Left kidney (tissue), 2 donors: Measurements from ENCODE around the gene CUL7. TPM values are rescaled to one million over a fixed set of nuclear protein-coding genes. Genes with fewer than 3 reads are reported as not detected.
"Not testable (repeated sequence)": the region's sequence is repeated elsewhere in the genome, so short reads cannot be mapped to it uniquely, and the experiment has no call there.

Experiments
- DNase-seq: peaks from one replicate; pipeline ENCODE4 v3.0.0-alpha.2; 2013
- polyA plus RNA-seq: library from polyadenylated mRNA; unstranded; fragments of 120-200 nt; gene quantifications from one replicate; pipeline ENCODE4 v1.2.1, GENCODE V29; 2013; ENCODE audit not compliant: insufficient read length

The CUL7 gene
- polyA plus RNA-seq, 1 donor = 49.7 TPM

- DNase-seq = no peak
Observed at GRCh38 chr6:43047998-43048397, 5.7 kb downstream of the CUL7 start.

GRCh38 chr6:43045371-43045930 lies 8.2 kb downstream of the CUL7 start:
- DNase-seq = no peak

- DNase-seq = no peak
Observed at GRCh38 chr6:43043310-43043709, 10.3 kb downstream of the CUL7 start.

GRCh38 chr6:43041475-43041874 lies 12.2 kb downstream of the CUL7 start:
- not testable (repeated sequence) for DNase-seq

GRCh38 chr6:43040542-43041257 lies 13.0 kb downstream of the CUL7 start:
- no peak for DNase-seq

GRCh38 chr6:43038727-43039126 lies 14.9 kb downstream of the CUL7 start:
- DNase-seq = no peak

- DNase-seq = no peak
Observed at GRCh38 chr6:43037706-43038105, 15.9 kb downstream of the CUL7 start.

GRCh38 chr6:43037197-43037596 lies 16.5 kb downstream of the CUL7 start:
- DNase-seq = no peak

- no peak for DNase-seq
Observed at GRCh38 chr6:43036712-43037111, 16.9 kb downstream of the CUL7 start.

GRCh38 chr6:43035495-43036194 lies 18.0 kb downstream of the CUL7 start:
- no peak for DNase-seq

- DNase-seq = no peak
Observed at GRCh38 chr6:43034190-43034525, 19.5 kb downstream of the CUL7 start.

- DNase-seq = no peak
Observed at GRCh38 chr6:43033496-43034189, 20.0 kb downstream of the CUL7 start.

- no peak for DNase-seq
Observed at GRCh38 chr6:43032326-43032725, 21.3 kb downstream of the CUL7 start.

GRCh38 chr6:43029120-43029519 lies 24.5 kb downstream of the CUL7 start:
- DNase-seq = no peak

GRCh38 chr6:43026365-43026764 lies 27.3 kb downstream of the CUL7 start:
- DNase-seq = no peak

- DNase-seq = no peak
Observed at GRCh38 chr6:43024436-43024835, 29.2 kb downstream of the CUL7 start.

- DNase-seq = peak; percentile 65
Observed at GRCh38 chr6:43021270-43022047, 32.2 kb downstream of the CUL7 start, which contains the start of gene RRP36. Gene RRP36, plus strand, starts transcription at chr6:43021623. Its CDS starts 32 bp downstream, at chr6:43021655.

- no peak for DNase-seq
Observed at GRCh38 chr6:43020847-43021246, 32.8 kb downstream of the CUL7 start.

- no peak for DNase-seq
Observed at GRCh38 chr6:43020052-43020705, 33.5 kb downstream of the CUL7 start.

- DNase-seq = no peak
Observed at GRCh38 chr6:43019152-43019551, 34.5 kb downstream of the CUL7 start.

- DNase-seq = no peak
Observed at GRCh38 chr6:43016943-43017334, 36.7 kb downstream of the CUL7 start.
